GM19438 (cell line): ENCODE data around the gene PDIA4.
A peak's percentile ranks its signal among the peaks of the same experiment; 100 is the strongest.
"Not testable (repeated sequence)": the region's sequence is repeated elsewhere in the genome, so short reads cannot be mapped to it uniquely, and the experiment has no call there.

Source experiments
- ATAC-seq: cut with Tn5 transposase; IDR thresholded peaks from one replicate; pipeline ENCODE4 v1.9.1; 2021; ENCODE audit warnings: low read depth; ENCODE audit not compliant: unreplicated experiment

Gene PDIA4

GRCh38 chr7:149036676-149037075, 8.4 kb upstream of the PDIA4 start:
- no peak for ATAC-seq

GRCh38 chr7:149031353-149031910, 3.1 kb upstream of the PDIA4 start:
- no peak for ATAC-seq

DNA sequence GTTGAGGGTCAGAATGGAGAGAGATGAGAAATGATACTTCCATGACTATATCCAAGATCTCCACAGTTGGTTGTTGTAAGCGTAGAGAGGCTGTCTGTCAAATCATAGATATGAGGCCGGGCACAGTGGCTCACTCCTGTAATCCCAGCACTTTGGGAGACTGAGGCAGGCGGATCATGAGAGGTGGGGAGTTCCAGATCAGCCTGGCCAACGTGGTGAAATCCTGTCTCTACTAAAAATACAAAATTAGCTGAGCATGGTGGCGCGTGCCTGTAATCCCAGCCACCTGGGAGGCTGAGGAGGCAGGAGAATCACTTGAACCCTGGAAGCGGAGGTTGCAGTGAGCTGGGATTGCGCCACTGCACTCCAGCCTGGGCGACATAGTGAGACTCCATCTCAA, 2.1 kb upstream of the PDIA4 start:
- ATAC-seq: not testable (repeated sequence)

- ATAC-seq: no peak
These were observed 527 bp downstream of the PDIA4 start for GRCh38 chr7:149027611-149028345.

- no peak for ATAC-seq
These were observed 1.2 kb downstream of the PDIA4 start for GRCh38 chr7:149027055-149027454.

GRCh38 chr7:149023662-149024061, 4.6 kb downstream of the PDIA4 start:
- ATAC-seq: no peak

DNA sequence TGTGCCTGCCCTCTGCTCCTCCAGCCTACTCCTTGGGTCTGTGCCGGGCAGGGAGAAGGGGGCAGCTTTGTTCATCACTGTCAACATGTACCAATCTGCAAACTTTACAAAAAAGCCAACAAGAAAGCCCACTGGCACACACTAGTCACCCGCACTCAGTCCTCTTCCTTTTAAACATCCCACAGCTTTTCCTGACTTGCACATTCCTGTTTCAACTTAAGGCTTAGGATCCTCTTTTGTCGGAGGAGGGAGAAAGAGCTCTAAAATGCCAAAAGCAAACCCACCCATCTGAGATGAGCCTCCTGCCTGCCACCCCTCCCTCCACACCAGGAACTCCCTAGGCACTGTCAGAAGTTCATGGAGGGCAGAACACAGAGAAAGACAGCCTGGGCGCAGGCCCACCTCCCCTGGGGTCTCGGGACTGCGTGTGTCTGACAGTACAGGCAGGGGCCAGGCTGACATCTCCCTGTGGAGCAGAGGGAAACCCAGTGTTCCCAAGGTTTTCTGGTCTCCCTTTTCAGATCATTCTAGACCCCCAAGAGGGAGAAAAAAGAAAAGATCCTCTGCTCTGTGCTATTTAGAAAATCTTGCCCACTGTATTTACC, 5.4 kb downstream of the PDIA4 start:
- no peak for ATAC-seq

DNA sequence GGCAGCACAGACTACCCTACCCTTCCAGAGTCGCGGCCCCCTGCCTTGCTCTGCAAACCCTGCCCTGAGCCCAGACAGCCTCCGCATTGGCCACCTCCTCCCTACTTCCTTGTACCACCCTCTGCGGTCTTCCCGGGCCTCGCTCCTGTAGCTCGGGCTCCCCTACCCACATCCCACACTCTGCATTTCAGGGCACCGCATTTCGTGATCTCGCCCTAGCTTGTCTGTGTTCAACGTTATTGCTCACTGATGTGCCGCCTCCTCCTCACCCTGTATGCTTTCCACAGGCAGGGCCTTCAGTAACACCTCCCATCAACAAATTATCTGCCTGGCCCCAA, 6.6 kb downstream of the PDIA4 start:
- ATAC-seq: no peak

DNA sequence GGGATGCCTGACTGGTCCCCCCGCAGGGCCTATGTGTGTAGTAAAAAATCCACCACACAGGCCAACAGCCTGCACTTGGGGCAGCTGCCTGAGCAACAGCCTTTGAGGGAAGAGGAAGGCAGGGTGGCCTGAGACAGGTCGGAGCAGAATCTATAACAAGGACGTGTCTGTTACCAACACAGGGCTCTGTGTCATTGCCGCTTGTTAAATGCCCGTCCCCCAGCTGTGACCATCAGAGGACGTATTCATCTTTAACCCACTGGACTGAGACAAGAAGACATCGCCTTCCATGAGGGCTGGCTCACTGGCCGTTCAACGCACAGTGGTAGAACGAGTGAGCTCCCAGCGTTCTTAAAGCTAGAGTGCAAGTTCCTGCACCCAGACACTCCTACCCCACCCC, 7.8 kb downstream of the PDIA4 start:
- no peak for ATAC-seq

GRCh38 chr7:149016876-149017275, 11.4 kb downstream of the PDIA4 start:
- no peak for ATAC-seq

- no peak for ATAC-seq
These were observed 14.0 kb downstream of the PDIA4 start for GRCh38 chr7:149014309-149014708.

DNA sequence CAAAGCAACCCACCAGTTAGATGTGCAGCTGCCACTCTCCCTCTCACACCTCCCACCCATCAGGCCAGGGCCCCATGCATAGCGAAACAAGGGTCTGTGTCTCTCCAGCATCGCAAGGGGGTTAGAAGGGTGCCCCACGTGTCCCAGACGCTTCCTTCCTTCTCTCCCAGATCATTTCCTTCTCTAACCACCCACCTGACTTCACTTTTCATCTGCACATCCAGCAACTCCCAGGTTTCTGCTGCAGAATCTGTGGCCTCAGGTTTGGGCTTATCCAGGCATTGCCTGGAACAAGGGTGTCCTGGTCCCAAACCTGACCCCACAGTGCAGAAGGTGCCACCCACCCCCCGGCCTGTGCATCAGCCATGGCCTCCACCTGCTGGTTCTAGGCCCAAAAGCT, 14.4 kb downstream of the PDIA4 start:
- ATAC-seq: no peak

DNA sequence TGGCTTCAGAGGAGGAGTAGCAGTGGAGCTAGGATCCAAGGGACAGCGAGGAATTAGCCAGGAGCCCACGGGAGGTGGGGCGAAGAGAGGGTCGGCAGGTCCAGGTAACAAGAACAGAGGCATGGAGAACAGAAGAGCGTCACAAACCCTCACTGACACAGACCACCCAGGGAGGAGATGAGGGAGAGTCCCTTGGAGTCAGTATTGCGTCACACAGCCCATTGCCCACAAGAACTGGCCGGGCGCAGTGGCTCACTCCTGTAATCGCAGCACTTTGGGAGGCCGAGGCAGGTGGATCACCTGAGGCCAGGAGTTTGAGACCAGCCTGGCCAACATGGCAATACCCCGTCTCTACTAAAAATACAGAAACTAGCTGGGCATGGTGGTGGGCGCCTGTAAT, 15.6 kb downstream of the PDIA4 start:
- not testable (repeated sequence) for ATAC-seq

- ATAC-seq: no peak
These were observed 16.8 kb downstream of the PDIA4 start for GRCh38 chr7:149011491-149011890.

GRCh38 chr7:149010451-149010850, 17.9 kb downstream of the PDIA4 start:
- ATAC-seq: no peak

GRCh38 chr7:149009527-149009926, 18.8 kb downstream of the PDIA4 start:
- no peak for ATAC-seq

- ATAC-seq: no peak
These were observed 20.7 kb downstream of the PDIA4 start for GRCh38 chr7:149007611-149008010.

DNA sequence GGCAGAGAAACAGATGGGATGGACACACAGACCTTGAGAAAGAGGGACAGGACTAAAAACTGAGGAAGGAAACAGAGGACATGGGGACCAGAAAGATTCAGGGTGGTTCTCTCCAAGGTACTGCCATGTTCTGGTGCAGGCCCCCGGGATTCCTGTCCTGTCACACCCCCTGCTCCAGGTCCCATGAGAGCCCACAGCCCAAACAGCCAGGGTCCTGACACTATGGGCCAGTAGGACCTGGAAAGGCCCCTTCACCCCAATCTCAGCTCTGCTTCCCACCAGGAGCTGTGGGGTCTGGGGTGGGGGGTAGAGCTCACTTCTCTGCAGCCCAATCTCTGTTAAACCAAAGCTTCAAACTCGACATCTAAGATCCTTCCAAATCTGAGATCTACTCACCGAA, 21.2 kb downstream of the PDIA4 start:
- no peak for ATAC-seq

GRCh38 chr7:149006345-149006725, 22.0 kb downstream of the PDIA4 start:
- no peak for ATAC-seq

DNA sequence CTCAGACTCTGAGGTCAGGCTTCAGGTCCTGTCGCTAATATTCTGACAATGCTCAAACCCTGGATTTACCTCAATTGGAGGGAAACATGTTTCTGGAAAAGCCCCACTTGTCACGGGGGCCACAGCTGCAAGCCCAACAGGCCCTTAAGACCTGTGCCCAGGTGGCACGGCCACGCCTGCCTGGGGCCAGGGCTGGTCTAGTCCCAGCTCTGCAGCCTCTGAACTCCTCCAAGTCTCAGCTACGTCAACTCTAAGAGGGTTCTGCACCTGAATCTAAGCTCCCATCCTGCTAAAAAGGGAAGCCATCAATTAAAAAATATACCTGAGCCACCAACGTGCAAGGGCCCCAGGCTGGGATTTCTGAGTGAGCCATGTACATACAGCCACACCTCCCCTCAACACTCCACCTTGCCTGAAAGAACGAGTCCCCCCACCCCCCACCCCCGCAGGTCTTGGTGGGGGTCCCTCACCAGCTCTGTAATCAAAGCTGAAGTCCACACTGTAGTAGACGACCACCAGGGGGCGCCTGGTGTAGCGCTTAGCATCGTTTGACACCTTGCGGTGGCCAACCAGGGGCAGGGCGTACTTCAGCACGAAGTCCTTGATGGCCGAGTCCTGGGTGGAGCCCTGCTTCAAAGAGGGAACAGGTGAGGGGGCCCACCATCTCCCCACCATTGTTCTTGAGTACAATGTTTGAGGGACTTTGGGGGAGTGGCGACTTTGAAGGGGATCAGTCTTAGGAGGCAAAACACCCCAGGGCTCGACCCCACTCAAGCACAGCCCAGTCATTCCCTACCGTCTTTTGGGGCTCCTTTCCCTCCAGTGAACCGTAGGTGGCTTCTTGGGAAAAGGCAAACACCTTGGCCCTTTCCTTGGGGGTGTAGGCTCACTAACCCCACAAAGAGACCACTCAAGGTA, 22.6 kb downstream of the PDIA4 start:
- ATAC-seq: peak; percentile 65
